GM12891 (cell line): ENCODE data around the gene PGGT1B.

Source experiments
- POLR2A ChIP-seq: IDR thresholded peaks from 2 replicates; pipeline ENCODE4 v1.6.1; 2011; ENCODE audit warnings: low read depth, low read length, control low read depth
- POLR2AphosphoS5 ChIP-seq: IDR thresholded peaks from 2 replicates; pipeline ENCODE4 v1.6.1; 2011; ENCODE audit warnings: low read depth, low read length, control low read depth
- SPI1 ChIP-seq: IDR thresholded peaks from 2 replicates; pipeline ENCODE4 v1.6.1; 2011; ENCODE audit warnings: low read depth, low read length, control low read depth
- TAF1 ChIP-seq: IDR thresholded peaks from 2 replicates; pipeline ENCODE4 v1.6.1; 2011; ENCODE audit warnings: low read depth, low read length, control low read depth

DNA sequence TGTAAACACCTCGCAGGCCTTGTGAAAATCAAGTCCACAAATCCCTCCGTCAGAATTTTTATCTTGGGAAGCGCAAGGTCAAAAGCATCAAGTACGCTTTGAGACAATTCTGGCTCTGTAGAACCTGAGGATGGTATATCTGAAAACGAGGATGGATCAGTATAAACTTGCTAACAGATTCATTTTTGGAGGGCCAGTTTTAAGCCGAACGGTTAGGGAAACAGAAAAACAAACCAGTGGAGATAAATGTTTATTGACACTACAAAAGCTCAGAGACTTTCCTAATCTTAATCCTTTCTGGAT is 352 bp upstream of the PGGT1B start:
- TF ChIP-seq POLR2AphosphoS5 (no peak), POLR2A (no peak), SPI1 (no peak), TAF1 (no peak)
